Measurements from ENCODE around the gene LMBRD1.
"Not testable (repeated sequence)": the region's sequence is repeated elsewhere in the genome, so short reads cannot be mapped to it uniquely, and the experiment has no call there.

LMBRD1 gene

DNA sequence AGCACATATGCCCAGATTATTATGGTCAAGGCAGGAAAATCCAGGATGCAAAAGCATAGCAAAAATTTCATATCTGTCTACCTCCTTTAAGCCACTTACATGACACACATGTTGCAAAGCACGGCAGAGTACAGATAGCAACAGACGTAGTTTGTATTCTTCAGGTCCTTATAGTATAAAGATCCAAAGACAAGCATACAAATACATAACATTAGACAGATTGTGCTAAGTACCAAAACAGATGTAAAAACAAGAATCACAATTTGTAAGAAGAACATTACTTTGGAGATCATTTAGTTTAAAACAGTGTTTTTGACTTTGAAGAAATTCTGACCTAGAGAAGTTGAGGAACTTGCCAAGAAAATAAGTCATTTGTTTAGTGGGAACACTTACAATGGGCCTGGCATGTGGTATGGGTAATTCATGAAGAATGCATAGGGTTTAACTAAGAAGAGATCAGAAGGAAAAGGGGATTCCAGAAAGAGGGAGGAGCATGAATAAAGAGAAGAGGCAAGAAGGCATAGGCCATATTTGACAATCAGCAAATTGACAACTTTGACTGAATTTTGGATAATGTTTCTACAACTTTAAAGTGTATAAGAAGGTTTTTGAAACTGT lies 30.6 kb upstream of the LMBRD1 start:
- Histone ChIP-seq H3K27ac (ENCODE audit: low read depth, low read length) (no peak overlapping the region), H3K4me2 (ENCODE audit: low read depth, low read length, poor library complexity, severe bottlenecking) (no peak overlapping the region), H3F3A (ENCODE audit: insufficient read depth) (no peaks in the 10 kb centered on the region), H3K36me3 (ENCODE audit: low read length) (no peaks in the 10 kb centered on the region), H2AFZ (ENCODE audit: low read depth, low read length, severe bottlenecking) (no peak overlapping the region), H3K79me2 (ENCODE audit: insufficient read depth, low read length) (no peaks in the 10 kb centered on the region), H4K20me1 (ENCODE audit: low read depth, low read length) (no peaks in the 10 kb centered on the region), H3K9me3 (ENCODE audit: insufficient read depth, low read length) (no peaks in the 10 kb centered on the region), H3K27me3 (ENCODE audit: low read length) (no peaks in the 10 kb centered on the region), H3K9me2 (replicated peaks; ENCODE audit: insufficient read depth, low read length) (no peaks in the 10 kb centered on the region), H3K9ac (ENCODE audit: low read length) (no peak overlapping the region), H3K4me3 (ENCODE audit: insufficient read depth, low read length, poor library complexity, severe bottlenecking) (no peak overlapping the region)
- no peak for TF ChIP-seq EZH2phosphoT487 (conservative IDR thresholded peaks at IDR 0.05; ENCODE audit: low read length)
- TF ChIP-seq, protein P1, sequence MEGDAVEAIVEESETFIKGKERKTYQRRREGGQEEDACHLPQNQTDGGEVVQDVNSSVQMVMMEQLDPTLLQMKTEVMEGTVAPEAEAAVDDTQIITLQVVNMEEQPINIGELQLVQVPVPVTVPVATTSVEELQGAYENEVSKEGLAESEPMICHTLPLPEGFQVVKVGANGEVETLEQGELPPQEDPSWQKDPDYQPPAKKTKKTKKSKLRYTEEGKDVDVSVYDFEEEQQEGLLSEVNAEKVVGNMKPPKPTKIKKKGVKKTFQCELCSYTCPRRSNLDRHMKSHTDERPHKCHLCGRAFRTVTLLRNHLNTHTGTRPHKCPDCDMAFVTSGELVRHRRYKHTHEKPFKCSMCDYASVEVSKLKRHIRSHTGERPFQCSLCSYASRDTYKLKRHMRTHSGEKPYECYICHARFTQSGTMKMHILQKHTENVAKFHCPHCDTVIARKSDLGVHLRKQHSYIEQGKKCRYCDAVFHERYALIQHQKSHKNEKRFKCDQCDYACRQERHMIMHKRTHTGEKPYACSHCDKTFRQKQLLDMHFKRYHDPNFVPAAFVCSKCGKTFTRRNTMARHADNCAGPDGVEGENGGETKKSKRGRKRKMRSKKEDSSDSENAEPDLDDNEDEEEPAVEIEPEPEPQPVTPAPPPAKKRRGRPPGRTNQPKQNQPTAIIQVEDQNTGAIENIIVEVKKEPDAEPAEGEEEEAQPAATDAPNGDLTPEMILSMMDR (IDR thresholded peaks at IDR 0.05; ENCODE audit: insufficient read depth, low read length, poor library complexity, severe bottlenecking): no peak

DNA sequence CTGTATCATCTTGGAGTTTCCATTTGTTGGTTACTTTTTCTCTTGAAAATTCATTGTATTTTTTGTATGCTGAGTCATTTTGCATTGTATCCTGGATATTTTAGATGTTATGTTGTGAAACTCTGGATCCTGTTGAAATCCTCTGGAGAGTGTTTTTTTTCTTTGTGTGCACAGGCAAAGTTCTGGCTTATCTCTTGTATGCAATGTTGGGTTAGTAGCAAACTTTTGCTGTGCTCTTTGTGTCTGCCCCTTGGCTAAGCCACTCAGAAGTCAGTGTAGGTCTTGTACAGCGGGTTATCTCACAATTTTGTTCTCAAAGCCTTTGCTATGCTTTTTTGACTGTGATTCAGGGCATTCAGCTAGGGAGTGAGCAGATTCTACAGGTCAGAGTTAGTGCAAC lies 29.1 kb upstream of the LMBRD1 start:
- TF ChIP-seq EZH2phosphoT487 (conservative IDR thresholded peaks at IDR 0.05; ENCODE audit: low read length): no peak
- TF ChIP-seq, protein P1 (IDR thresholded peaks at IDR 0.05; ENCODE audit: insufficient read depth, low read length, poor library complexity, severe bottlenecking): no peak
- no peaks in the 10 kb centered on the region for H4K20me1 ChIP-seq (ENCODE audit: low read depth, low read length)
- no peak overlapping the region for H3K9ac ChIP-seq (ENCODE audit: low read length)
- no peaks in the 10 kb centered on the region for H3K9me2 ChIP-seq (replicated peaks; ENCODE audit: insufficient read depth, low read length)
- no peaks in the 10 kb centered on the region for H3K36me3 ChIP-seq (ENCODE audit: low read length)
- no peaks in the 10 kb centered on the region for H3K79me2 ChIP-seq (ENCODE audit: insufficient read depth, low read length)
- no peaks in the 10 kb centered on the region for H3K9me3 ChIP-seq (ENCODE audit: insufficient read depth, low read length)
- no peak overlapping the region for H2AFZ ChIP-seq (ENCODE audit: low read depth, low read length, severe bottlenecking)
- no peak overlapping the region for H3K4me2 ChIP-seq (ENCODE audit: low read depth, low read length, poor library complexity, severe bottlenecking)
- H3K27me3 ChIP-seq (ENCODE audit: low read length): no peaks in the 10 kb centered on the region
- H3F3A ChIP-seq (ENCODE audit: insufficient read depth): no peaks in the 10 kb centered on the region
- no peak overlapping the region for H3K27ac ChIP-seq (ENCODE audit: low read depth, low read length)
- no peak overlapping the region for H3K4me3 ChIP-seq (ENCODE audit: insufficient read depth, low read length, poor library complexity, severe bottlenecking)

DNA sequence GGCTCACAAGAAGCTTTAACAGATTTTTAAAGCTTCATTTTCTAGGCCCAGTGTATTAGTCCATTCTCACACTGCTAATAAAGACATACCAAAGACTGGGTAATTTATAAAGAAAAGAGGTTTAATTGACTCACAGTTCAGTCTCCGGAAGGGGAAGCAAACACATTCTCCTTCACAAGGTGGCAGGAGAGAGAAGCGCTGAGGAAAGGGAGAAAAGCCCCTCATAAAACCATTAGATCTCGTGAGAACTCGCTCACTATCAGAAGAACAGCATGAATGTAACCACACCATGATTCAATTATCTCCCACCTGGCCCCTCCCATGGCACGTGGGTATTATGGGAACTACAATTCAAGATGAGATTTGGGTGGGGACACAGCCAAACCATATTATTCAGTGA lies 27.5 kb upstream of the LMBRD1 start:
- H3K27ac ChIP-seq (ENCODE audit: low read depth, low read length); H3K79me2 ChIP-seq (ENCODE audit: insufficient read depth, low read length); H3K9me2 ChIP-seq (replicated peaks; ENCODE audit: insufficient read depth, low read length); H3K9me3 ChIP-seq (ENCODE audit: insufficient read depth, low read length); H3K9ac ChIP-seq (ENCODE audit: low read length); H4K20me1 ChIP-seq (ENCODE audit: low read depth, low read length); H2AFZ ChIP-seq (ENCODE audit: low read depth, low read length, severe bottlenecking); H3K4me3 ChIP-seq (ENCODE audit: insufficient read depth, low read length, poor library complexity, severe bottlenecking); H3F3A ChIP-seq (ENCODE audit: insufficient read depth); H3K36me3 ChIP-seq (ENCODE audit: low read length); H3K27me3 ChIP-seq (ENCODE audit: low read length); H3K4me2 ChIP-seq (ENCODE audit: low read depth, low read length, poor library complexity, severe bottlenecking): not testable (repeated sequence)

DNA sequence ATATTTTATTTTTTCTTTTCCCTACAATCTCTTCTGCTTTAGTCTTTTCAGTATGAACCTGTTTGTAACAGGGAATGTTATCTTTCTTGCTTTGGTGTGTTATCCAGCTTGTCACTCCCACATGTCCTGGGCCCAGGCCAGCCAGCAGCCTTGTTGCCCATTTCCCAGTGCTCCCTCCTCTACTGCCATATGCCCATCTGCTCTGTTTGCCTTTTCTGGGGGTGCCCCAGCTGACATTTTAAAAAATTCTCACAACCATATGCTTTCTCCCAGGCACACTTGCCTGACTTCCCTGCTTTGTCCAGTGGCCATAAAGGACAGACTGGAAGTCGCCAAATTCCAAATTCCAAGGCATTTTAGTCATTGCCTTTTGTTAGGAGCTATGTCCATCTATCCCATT lies 23.6 kb upstream of the LMBRD1 start:
- Histone ChIP-seq H3F3A (ENCODE audit: insufficient read depth) (no peaks in the 10 kb centered on the region), H4K20me1 (ENCODE audit: low read depth, low read length) (no peaks in the 10 kb centered on the region), H3K4me2 (ENCODE audit: low read depth, low read length, poor library complexity, severe bottlenecking) (no peak overlapping the region), H3K27ac (ENCODE audit: low read depth, low read length) (no peak overlapping the region), H3K4me3 (ENCODE audit: insufficient read depth, low read length, poor library complexity, severe bottlenecking) (no peak overlapping the region), H3K27me3 (ENCODE audit: low read length) (no peaks in the 10 kb centered on the region), H3K9ac (ENCODE audit: low read length) (no peak overlapping the region), H2AFZ (ENCODE audit: low read depth, low read length, severe bottlenecking) (no peak overlapping the region), H3K36me3 (ENCODE audit: low read length) (no peaks in the 10 kb centered on the region), H3K9me3 (ENCODE audit: insufficient read depth, low read length) (no peaks in the 10 kb centered on the region), H3K9me2 (replicated peaks; ENCODE audit: insufficient read depth, low read length) (no peaks in the 10 kb centered on the region), H3K79me2 (ENCODE audit: insufficient read depth, low read length) (no peaks in the 10 kb centered on the region)
- TF ChIP-seq EZH2phosphoT487 (conservative IDR thresholded peaks at IDR 0.05; ENCODE audit: low read length): no peak
- TF ChIP-seq, protein P1 (IDR thresholded peaks at IDR 0.05; ENCODE audit: insufficient read depth, low read length, poor library complexity, severe bottlenecking): no peak

Measured in SU-DHL-6 (cell line).